Measurements from ENCODE around the gene ULK2. TPM values are rescaled to one million over a fixed set of nuclear protein-coding genes. Genes with fewer than 3 reads are reported as not detected.

Gene ULK2
- total RNA-seq, 1 donor from 2014 or later: 15.7 TPM

DNA sequence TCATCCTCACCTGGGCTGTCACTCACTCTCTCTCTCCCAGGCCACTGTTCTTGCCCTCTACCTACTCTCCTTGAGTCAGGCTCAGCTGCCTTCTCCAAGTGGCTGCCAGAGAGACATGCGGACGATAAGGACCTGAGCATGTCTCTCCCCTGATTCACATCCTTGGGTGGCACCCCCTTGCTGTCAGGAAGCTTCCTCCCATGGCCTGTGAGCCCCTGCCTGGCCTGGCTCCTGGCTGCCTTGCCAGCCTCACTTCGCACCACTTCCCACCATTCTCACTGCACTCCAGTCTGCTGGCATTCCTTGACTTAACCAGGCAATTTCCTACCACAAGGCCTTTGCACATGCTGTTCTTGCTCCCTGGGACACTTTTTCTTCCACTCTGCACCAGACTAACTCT is 116.9 kb downstream of the ULK2 start:
- Mint-ChIP-seq H3K4me1 (ENCODE audit: unreplicated experiment) (no peaks in the 10 kb centered on the region), H3K27me3 (ENCODE audit: unreplicated experiment) (peaks cover 17% of the 10 kb centered on the region), H3K4me3 (ENCODE audit: unreplicated experiment) (no peak overlapping the region), H3K27ac (ENCODE audit: unreplicated experiment) (no peak overlapping the region), H3K36me3 (ENCODE audit: low read depth, unreplicated experiment) (peaks cover 4% of the 10 kb centered on the region), H3K9me3 (ENCODE audit: unreplicated experiment) (no peaks in the 10 kb centered on the region)
- DNase-seq (ENCODE audit: low spot score): no peak
- TF ChIP-seq, protein P1, sequence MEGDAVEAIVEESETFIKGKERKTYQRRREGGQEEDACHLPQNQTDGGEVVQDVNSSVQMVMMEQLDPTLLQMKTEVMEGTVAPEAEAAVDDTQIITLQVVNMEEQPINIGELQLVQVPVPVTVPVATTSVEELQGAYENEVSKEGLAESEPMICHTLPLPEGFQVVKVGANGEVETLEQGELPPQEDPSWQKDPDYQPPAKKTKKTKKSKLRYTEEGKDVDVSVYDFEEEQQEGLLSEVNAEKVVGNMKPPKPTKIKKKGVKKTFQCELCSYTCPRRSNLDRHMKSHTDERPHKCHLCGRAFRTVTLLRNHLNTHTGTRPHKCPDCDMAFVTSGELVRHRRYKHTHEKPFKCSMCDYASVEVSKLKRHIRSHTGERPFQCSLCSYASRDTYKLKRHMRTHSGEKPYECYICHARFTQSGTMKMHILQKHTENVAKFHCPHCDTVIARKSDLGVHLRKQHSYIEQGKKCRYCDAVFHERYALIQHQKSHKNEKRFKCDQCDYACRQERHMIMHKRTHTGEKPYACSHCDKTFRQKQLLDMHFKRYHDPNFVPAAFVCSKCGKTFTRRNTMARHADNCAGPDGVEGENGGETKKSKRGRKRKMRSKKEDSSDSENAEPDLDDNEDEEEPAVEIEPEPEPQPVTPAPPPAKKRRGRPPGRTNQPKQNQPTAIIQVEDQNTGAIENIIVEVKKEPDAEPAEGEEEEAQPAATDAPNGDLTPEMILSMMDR (IDR thresholded peaks at IDR 0.05; ENCODE audit: unreplicated experiment): no peak

DNA sequence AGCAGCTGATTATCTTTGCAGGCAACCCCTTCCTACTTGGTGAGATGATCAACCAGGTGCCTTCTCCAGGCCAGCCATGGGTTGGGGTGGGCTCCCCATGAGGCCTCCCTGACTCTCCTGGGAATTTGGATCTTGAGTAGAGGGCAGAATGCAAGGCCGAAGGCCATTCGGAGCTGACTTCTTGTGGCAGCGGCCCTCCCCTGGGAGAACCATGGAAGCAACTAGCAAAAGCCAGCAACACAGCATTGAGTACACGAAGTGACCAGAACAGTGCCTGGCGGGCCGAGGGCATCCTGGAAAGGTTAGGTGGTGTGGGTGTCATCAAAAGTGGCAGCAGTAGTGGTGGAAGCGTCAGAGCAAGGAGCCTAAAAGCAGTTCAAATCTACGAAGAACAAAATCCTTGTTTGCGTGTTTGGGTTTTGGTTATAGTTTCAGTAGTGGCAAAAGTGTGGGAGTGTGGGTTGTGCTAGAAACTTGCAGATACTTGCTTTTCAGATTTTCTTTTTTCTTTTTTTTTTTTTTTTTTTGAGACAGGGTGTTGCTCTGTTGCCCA is 117.6 kb downstream of the ULK2 start:
- no peaks in the 10 kb centered on the region for H3K9me3 Mint-ChIP-seq (ENCODE audit: unreplicated experiment)
- no peaks in the 10 kb centered on the region for H3K4me1 Mint-ChIP-seq (ENCODE audit: unreplicated experiment)
- peaks cover 4% of the 10 kb centered on the region for H3K36me3 Mint-ChIP-seq (ENCODE audit: low read depth, unreplicated experiment)
- peaks cover 17% of the 10 kb centered on the region for H3K27me3 Mint-ChIP-seq (ENCODE audit: unreplicated experiment)
- H3K27ac Mint-ChIP-seq (ENCODE audit: unreplicated experiment): no peak overlapping the region
- DNase-seq (ENCODE audit: low spot score): no peak
- no peak overlapping the region for H3K4me3 Mint-ChIP-seq (ENCODE audit: unreplicated experiment)
- TF ChIP-seq, protein P1 (IDR thresholded peaks at IDR 0.05; ENCODE audit: unreplicated experiment): no peak

DNA sequence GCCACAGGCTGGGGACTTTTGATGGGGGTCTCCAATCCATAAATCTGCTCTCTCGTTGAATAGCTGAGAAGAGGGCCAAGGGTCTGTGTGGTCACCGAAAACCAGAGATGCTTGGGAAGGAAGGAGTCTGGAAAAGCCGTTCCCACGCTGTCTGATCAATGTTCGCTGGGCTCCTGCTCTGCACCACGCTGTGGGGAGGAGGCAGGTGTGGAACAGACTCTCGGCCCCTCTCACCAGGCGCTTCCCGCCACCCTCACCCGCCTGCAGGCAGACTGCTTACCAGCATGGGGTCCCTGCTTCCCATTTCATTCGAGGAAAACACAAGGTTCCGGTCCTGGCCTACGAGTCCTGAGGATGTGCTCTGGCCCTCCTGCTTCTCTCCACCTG is 118.9 kb downstream of the ULK2 start:
- no peak overlapping the region for H3K4me3 Mint-ChIP-seq (ENCODE audit: unreplicated experiment)
- H3K27ac Mint-ChIP-seq (ENCODE audit: unreplicated experiment): no peak overlapping the region
- peaks cover 17% of the 10 kb centered on the region for H3K27me3 Mint-ChIP-seq (ENCODE audit: unreplicated experiment)
- no peaks in the 10 kb centered on the region for H3K9me3 Mint-ChIP-seq (ENCODE audit: unreplicated experiment)
- TF ChIP-seq, protein P1 (IDR thresholded peaks at IDR 0.05; ENCODE audit: unreplicated experiment): no peak
- peaks cover 4% of the 10 kb centered on the region for H3K36me3 Mint-ChIP-seq (ENCODE audit: low read depth, unreplicated experiment)
- DNase-seq (ENCODE audit: low spot score): no peak
- H3K4me1 Mint-ChIP-seq (ENCODE audit: unreplicated experiment): no peaks in the 10 kb centered on the region

DNA sequence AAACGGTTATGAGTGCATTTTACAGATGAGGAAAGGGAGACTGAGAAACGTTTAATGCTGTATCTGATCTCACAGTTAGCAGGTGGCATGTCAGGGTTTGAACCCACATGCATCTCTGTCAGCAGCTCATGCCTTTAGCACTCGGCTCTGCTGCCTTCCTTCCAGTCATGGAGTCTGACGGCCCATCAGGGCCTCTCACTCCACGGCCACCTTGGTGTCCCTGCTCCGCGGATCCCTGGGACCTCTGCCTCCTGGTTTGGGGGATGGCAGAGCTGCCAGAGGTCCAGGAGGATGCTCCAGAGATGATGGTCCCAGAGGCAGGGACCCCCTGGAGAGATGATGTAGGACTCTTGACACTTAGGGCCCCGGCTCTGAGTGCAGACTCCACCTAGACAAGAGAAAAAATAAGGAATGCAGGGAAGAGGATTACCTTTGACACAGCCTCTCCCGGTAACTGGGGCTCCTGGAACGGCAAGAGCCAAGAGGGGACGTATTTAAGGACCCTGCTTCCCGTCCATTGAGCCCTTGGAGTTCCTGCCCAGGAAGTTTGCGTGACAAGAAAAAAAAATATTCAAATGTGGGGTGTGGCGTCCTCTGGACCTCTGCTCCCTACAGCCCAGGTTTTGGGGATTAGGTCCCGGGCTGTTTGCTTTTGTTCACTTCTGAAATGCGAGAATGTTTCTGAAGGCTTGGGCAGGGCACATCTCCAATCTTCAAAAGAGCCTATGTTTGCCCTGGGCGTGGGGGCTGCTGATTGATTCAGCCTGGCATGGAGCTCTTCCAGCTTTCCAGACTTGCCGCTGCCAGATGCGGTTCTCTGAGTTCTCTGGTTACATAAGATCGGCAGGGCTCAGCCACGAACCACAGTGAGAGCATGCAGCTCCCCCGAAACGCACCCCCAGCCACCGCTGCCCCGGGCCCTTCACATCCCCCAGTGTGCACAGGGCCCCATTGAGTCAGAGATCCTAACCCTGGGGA is 119.6 kb downstream of the ULK2 start, which contains the start of gene ALDH3A1:
TSS of gene ALDH3A1 (minus strand) at position 470 of the 978 bp plus-strand sequence. CDS start 3,169 bp downstream, outside the sequence.
- Mint-ChIP-seq H3K36me3 (ENCODE audit: low read depth, unreplicated experiment) (peaks cover 4% of the 10 kb centered on the region), H3K27me3 (ENCODE audit: unreplicated experiment) (peaks cover 15% of the 10 kb centered on the region), H3K4me1 (ENCODE audit: unreplicated experiment) (no peaks in the 10 kb centered on the region), H3K27ac (ENCODE audit: unreplicated experiment) (no peak within 1 kb of the TSS), H3K9me3 (ENCODE audit: unreplicated experiment) (no peaks in the 10 kb centered on the region), H3K4me3 (ENCODE audit: unreplicated experiment) (no peak within 1 kb of the TSS)
- TF ChIP-seq, protein P1 (IDR thresholded peaks at IDR 0.05; ENCODE audit: unreplicated experiment): no peak
- no peak for DNase-seq (ENCODE audit: low spot score)

All from endothelial cell (in vitro differentiated cells).